GM12872 (cell line): ENCODE measurements around the gene PDCD7.

ENCODE experiments used
- CTCF ChIP-seq: IDR thresholded peaks from 3 replicates; pipeline ENCODE4 v1.5.1; 2011; ENCODE audit warnings: low read depth, mild to moderate bottlenecking, low read length, moderate library complexity; ENCODE audit not compliant: insufficient read depth

PDCD7 gene

GRCh38 chr15:65068403-65068788 is 65.2 kb downstream of the PDCD7 start:
- no peak for TF ChIP-seq CTCF

- no peak for TF ChIP-seq CTCF
These were observed 65.8 kb downstream of the PDCD7 start, which contains the start of gene RASL12 for GRCh38 chr15:65067645-65068402. Gene RASL12, minus strand, starts transcription at chr15:65067991. Its CDS starts 156 bp downstream, at chr15:65067835.
